Bone marrow (tissue), 2 donors: Measurements from ENCODE around the gene GRHPR.
"Not testable (repeated sequence)": the region's sequence is repeated elsewhere in the genome, so short reads cannot be mapped to it uniquely, and the experiment has no call there.

Source experiments
- DNase-seq, 2 donors: peaks; one replicate each; lab custom pipeline; 2025; lab: John Stamatoyannopoulos, UW

The GRHPR gene

GRCh38 chr9:37422289-37423104 lies at the start of gene GRHPR:
GRHPR (plus strand) TSS chr9:37422696; CDS start chr9:37422751, 55 bp downstream.
- DNase-seq: peak; percentile 85 to 87

- DNase-seq: no peak
Observed at GRCh38 chr9:37372839-37373238, 49.7 kb upstream of the GRHPR start.

- no peak for DNase-seq
Observed at GRCh38 chr9:37373621-37374020, 48.9 kb upstream of the GRHPR start.

- no peak for DNase-seq
Observed at GRCh38 chr9:37374892-37375291, 47.6 kb upstream of the GRHPR start.

GRCh38 chr9:37377688-37378612 lies 44.5 kb upstream of the GRHPR start:
- no peak for DNase-seq

GRCh38 chr9:37378613-37379004 lies 43.9 kb upstream of the GRHPR start:
- no peak for DNase-seq

- DNase-seq: no peak
Observed at GRCh38 chr9:37379835-37380234, 42.7 kb upstream of the GRHPR start.

- no peak for DNase-seq
Observed at GRCh38 chr9:37380570-37380969, 41.9 kb upstream of the GRHPR start.

GRCh38 chr9:37381094-37381741 lies 41.3 kb upstream of the GRHPR start:
- DNase-seq: no peak

- DNase-seq: no peak
Observed at GRCh38 chr9:37382161-37382981, 40.1 kb upstream of the GRHPR start.

GRCh38 chr9:37382982-37383357 lies 39.5 kb upstream of the GRHPR start:
- no peak for DNase-seq

- no peak for DNase-seq
Observed at GRCh38 chr9:37383393-37383792, 39.1 kb upstream of the GRHPR start.

GRCh38 chr9:37383876-37384746 lies 38.4 kb upstream of the GRHPR start:
- no peak for DNase-seq

GRCh38 chr9:37385286-37385685 lies 37.2 kb upstream of the GRHPR start:
- no peak for DNase-seq

GRCh38 chr9:37386988-37387387 lies 35.5 kb upstream of the GRHPR start:
- DNase-seq: no peak

GRCh38 chr9:37390759-37391158 lies 31.7 kb upstream of the GRHPR start:
- DNase-seq: no peak

- DNase-seq: no peak
Observed at GRCh38 chr9:37392272-37392671, 30.2 kb upstream of the GRHPR start.

- DNase-seq: no peak
Observed at GRCh38 chr9:37395229-37395628, 27.3 kb upstream of the GRHPR start.

- DNase-seq: no peak
Observed at GRCh38 chr9:37395663-37396062, 26.8 kb upstream of the GRHPR start.

GRCh38 chr9:37397948-37398347 lies 24.5 kb upstream of the GRHPR start:
- not testable (repeated sequence) for DNase-seq
